Suprapubic skin (tissue), 4 donors: ENCODE measurements around the gene CACNA1D. TPM values are rescaled to one million over a fixed set of nuclear protein-coding genes. Genes with fewer than 3 reads are reported as not detected.

Experiments used
- DNase-seq, 2 donors: peaks; one replicate each; pipeline ENCODE4 v3.0.0-alpha.2; 2019; ENCODE audit warnings: low spot score in 2 of 2
- H3K27ac ChIP-seq: fragments of 200-600 bp; sonication (generic); one replicate; pipeline ENCODE4 v1.5.1; 2019
- H3K27me3 ChIP-seq: fragments of 200-600 bp; sonication (generic); one replicate; pipeline ENCODE4 v1.5.1; 2019
- H3K36me3 ChIP-seq: fragments of 200-600 bp; sonication (generic); one replicate; pipeline ENCODE4 v1.5.1; 2019
- H3K4me1 ChIP-seq: fragments of 200-600 bp; sonication (generic); one replicate; pipeline ENCODE4 v1.5.1; 2019
- H3K4me3 ChIP-seq: fragments of 200-600 bp; sonication (generic); one replicate; pipeline ENCODE4 v1.5.1; 2019; ENCODE audit warnings: mild to moderate bottlenecking
- H3K9me3 ChIP-seq: fragments of 200-600 bp; sonication (generic); one replicate; pipeline ENCODE4 v1.5.1; 2019
- CTCF ChIP-seq, 2 donors: fragments of 200-600 bp in 1 of 2; fragments of 450-650 bp in 1 of 2; sonication (generic) in 1 of 2; IDR thresholded peaks; one replicate each; pipeline ENCODE4 v1.5.1; 2016 to 2019; ENCODE audit warnings: antibody characterized with exemption in 2 of 2, mild to moderate bottlenecking in 1 of 2, moderate library complexity in 1 of 2
- EP300 ChIP-seq: sonication (generic); formaldehyde crosslinking; IDR thresholded peaks from one replicate; pipeline ENCODE4 v1.6.1; 2017; ENCODE audit warnings: antibody characterized with exemption
- POLR2A ChIP-seq, 2 donors: fragments of 450-650 bp; IDR thresholded peaks; one replicate each; pipeline ENCODE4 v1.6.1; 2017; ENCODE audit warnings: antibody characterized with exemption in 2 of 2, mild to moderate bottlenecking in 2 of 2, moderate library complexity in 2 of 2
- POLR2AphosphoS5 ChIP-seq, 3 donors: sonication (generic); formaldehyde crosslinking; IDR thresholded peaks; one replicate each; pipeline ENCODE4 v1.6.1; 2017; ENCODE audit warnings: antibody characterized with exemption in 3 of 3
- WGBS: methylation state at CpG from one replicate; pipeline ENCODE4 v1.1.5; 2018; 5-methylcytosine and 5-hydroxymethylcytosine counted together
- total RNA-seq, 4 donors: library from RNA; depleted of rRNA; stranded (reverse); fragments of >200 nt; gene quantifications; one replicate each; pipeline ENCODE4 v1.1.0, GENCODE V29; 2016

The CACNA1D gene
- total RNA-seq, 4 donors from 2014 or later: 1.9 to 28.2 (median 6.3) TPM

GRCh38 chr3:53536282-53536681 lies 41.9 kb downstream of the CACNA1D start:
- no peaks in the 10 kb centered on the region for H3K36me3 ChIP-seq
- no peaks in the 10 kb centered on the region for H3K27me3 ChIP-seq
- H3K4me3 ChIP-seq: no peak overlapping the region
- 81% methylated on average over 4 of the region's 4 CpGs for WGBS
- TF ChIP-seq POLR2AphosphoS5 (IDR thresholded peaks at IDR 0.05) (no peak), EP300 (no peak), CTCF (IDR thresholded peaks at IDR 0.05) (no peak), POLR2A (IDR thresholded peaks at IDR 0.05) (no peak)
- H3K4me1 ChIP-seq: peaks cover 7% of the 10 kb centered on the region
- DNase-seq: no peak
- no peaks in the 10 kb centered on the region for H3K9me3 ChIP-seq
- H3K27ac ChIP-seq: no peak overlapping the region

GRCh38 chr3:53544357-53544756 lies 49.9 kb downstream of the CACNA1D start:
- TF ChIP-seq EP300: no peak
- TF ChIP-seq POLR2AphosphoS5 (IDR thresholded peaks at IDR 0.05): no peak
- TF ChIP-seq CTCF (IDR thresholded peaks at IDR 0.05): no peak
- no peak for TF ChIP-seq POLR2A (IDR thresholded peaks at IDR 0.05)
- WGBS: 84% methylated on average over 3 of the region's 3 CpGs
- no peak overlapping the region for H3K27ac ChIP-seq

GRCh38 chr3:53545310-53545995 lies 51.0 kb downstream of the CACNA1D start:
- WGBS: 66% methylated on average over 10 of the region's 10 CpGs
- no peaks in the 10 kb centered on the region for H3K36me3 ChIP-seq
- H3K9me3 ChIP-seq: no peaks in the 10 kb centered on the region
- H3K4me1 ChIP-seq: peaks cover 4% of the 10 kb centered on the region
- TF ChIP-seq EP300 (no peak), CTCF (IDR thresholded peaks at IDR 0.05) (no peak), POLR2AphosphoS5 (IDR thresholded peaks at IDR 0.05) (no peak), POLR2A (IDR thresholded peaks at IDR 0.05) (no peak)
- H3K4me3 ChIP-seq: no peak overlapping the region
- DNase-seq: no peak
- H3K27me3 ChIP-seq: no peaks in the 10 kb centered on the region
- no peak overlapping the region for H3K27ac ChIP-seq

More at GRCh38 chr3:53544357-53544756, 49.9 kb downstream of the CACNA1D start:
- Histone ChIP-seq H3K4me3 (no peak overlapping the region), H3K27me3 (no peaks in the 10 kb centered on the region), H3K4me1 (peaks cover 4% of the 10 kb centered on the region), H3K9me3 (no peaks in the 10 kb centered on the region), H3K36me3 (no peaks in the 10 kb centered on the region)
- DNase-seq: no peak

GRCh38 chr3:53545996-53546359 lies 51.6 kb downstream of the CACNA1D start:
- H3K4me1 ChIP-seq: peaks cover 4% of the 10 kb centered on the region
- no peaks in the 10 kb centered on the region for H3K9me3 ChIP-seq
- no peaks in the 10 kb centered on the region for H3K27me3 ChIP-seq
- H3K27ac ChIP-seq: no peak overlapping the region
- H3K4me3 ChIP-seq: no peak overlapping the region
- H3K36me3 ChIP-seq: no peaks in the 10 kb centered on the region
- 69% methylated on average over 7 of the region's 7 CpGs for WGBS
- DNase-seq: no peak
- TF ChIP-seq CTCF (IDR thresholded peaks at IDR 0.05): no peak
- no peak for TF ChIP-seq EP300
- TF ChIP-seq POLR2AphosphoS5 (IDR thresholded peaks at IDR 0.05): no peak
- TF ChIP-seq POLR2A (IDR thresholded peaks at IDR 0.05): no peak

- no peaks in the 10 kb centered on the region for H3K36me3 ChIP-seq
- H3K9me3 ChIP-seq: no peaks in the 10 kb centered on the region
- WGBS: 88% methylated on average over 8 of the region's 8 CpGs
- H3K4me3 ChIP-seq: no peak overlapping the region
- no peaks in the 10 kb centered on the region for H3K27me3 ChIP-seq
- TF ChIP-seq CTCF (IDR thresholded peaks at IDR 0.05) (no peak), EP300 (no peak), POLR2A (IDR thresholded peaks at IDR 0.05) (no peak), POLR2AphosphoS5 (IDR thresholded peaks at IDR 0.05) (no peak)
- DNase-seq: no peak
- peaks cover 4% of the 10 kb centered on the region for H3K4me1 ChIP-seq
- H3K27ac ChIP-seq: no peak overlapping the region
These were observed 52.9 kb downstream of the CACNA1D start for GRCh38 chr3:53547327-53547726.
